ENCODE results near the gene ZCCHC2. TPM values are rescaled to one million over a fixed set of nuclear protein-coding genes. Genes with fewer than 3 reads are reported as not detected.

ZCCHC2 gene
- total RNA-seq, 2 donors from 2014 or later: 14.4 to 16.9 TPM

- Mint-ChIP-seq H3K4me1 (no peaks in the 10 kb centered on the region), H3K27ac (no peak overlapping the region), H3K9me3 (no peaks in the 10 kb centered on the region), H3K27me3 (ENCODE audit: insufficient read depth) (no peaks in the 10 kb centered on the region), H3K4me3 (no peak overlapping the region), H3K36me3 (ENCODE audit: low read depth) (peaks cover 37% of the 10 kb centered on the region)
- WGBS, 2 experiments (ENCODE audit: insufficient coverage in 1 of 2, insufficient read length in 1 of 2): 87% methylated on average over 3 of the region's 3 CpGs; no CpG with 5 or more reads in 1 of the 2 experiments
- no peaks in the 10 kb centered on the region for H3K4me1 ChIP-seq (ENCODE audit: control insufficient read depth, insufficient read depth, low read length)
- no peaks in the 10 kb centered on the region for H3K27me3 ChIP-seq (ENCODE audit: control insufficient read depth, insufficient read depth, low read length, poor library complexity, severe bottlenecking)
- no peak overlapping the region for H3K9ac ChIP-seq (ENCODE audit: extremely low read depth, low read length, poor library complexity, severe bottlenecking)
- peaks cover 42% of the 10 kb centered on the region for H3K36me3 ChIP-seq (ENCODE audit: control insufficient read depth, insufficient read depth, low read length)
- no peak for DNase-seq
- no peak overlapping the region for H3K4me3 ChIP-seq (ENCODE audit: low read length)
- no peaks in the 10 kb centered on the region for H3K9me3 ChIP-seq (ENCODE audit: control insufficient read depth, low read length)
- TF ChIP-seq CTCF (conservative IDR thresholded peaks at IDR 0.05): no peak
- H3K27ac ChIP-seq (ENCODE audit: low read depth, low read length): no peak overlapping the region
Measured at GRCh38 chr18:62564044-62564443, 41.2 kb downstream of the ZCCHC2 start.

GRCh38 chr18:62566199-62566598 lies 43.4 kb downstream of the ZCCHC2 start:
- peak; percentile 73 for DNase-seq
- no peaks in the 10 kb centered on the region for H3K27me3 ChIP-seq (ENCODE audit: control insufficient read depth, insufficient read depth, low read length, poor library complexity, severe bottlenecking)
- Mint-ChIP-seq H3K9me3 (peaks cover 2% of the 10 kb centered on the region), H3K27ac (no peak overlapping the region), H3K4me1 (no peaks in the 10 kb centered on the region), H3K36me3 (ENCODE audit: low read depth) (peaks cover 48% of the 10 kb centered on the region), H3K27me3 (ENCODE audit: insufficient read depth) (no peaks in the 10 kb centered on the region), H3K4me3 (no peak overlapping the region)
- peaks cover 46% of the 10 kb centered on the region for H3K36me3 ChIP-seq (ENCODE audit: control insufficient read depth, insufficient read depth, low read length)
- no peaks in the 10 kb centered on the region for H3K4me1 ChIP-seq (ENCODE audit: control insufficient read depth, insufficient read depth, low read length)
- no peak overlapping the region for H3K4me3 ChIP-seq (ENCODE audit: low read length)
- peak; percentile 71 for TF ChIP-seq CTCF (conservative IDR thresholded peaks at IDR 0.05)
- WGBS, 2 experiments (ENCODE audit: insufficient coverage in 1 of 2, insufficient read length in 1 of 2): 70 to 85% methylated on average over 2 to 5 of the region's 5 CpGs
- peaks cover 13% of the 10 kb centered on the region for H3K9me3 ChIP-seq (ENCODE audit: control insufficient read depth, low read length)
- no peak overlapping the region for H3K9ac ChIP-seq (ENCODE audit: extremely low read depth, low read length, poor library complexity, severe bottlenecking)
- H3K27ac ChIP-seq (ENCODE audit: low read depth, low read length): no peak overlapping the region

- peaks cover 48% of the 10 kb centered on the region for H3K36me3 Mint-ChIP-seq (ENCODE audit: low read depth)
Measured at GRCh38 chr18:62566818-62567217, 44.0 kb downstream of the ZCCHC2 start.

More at GRCh38 chr18:62566818-62567217, 44.0 kb downstream of the ZCCHC2 start:
- H3K9me3 Mint-ChIP-seq: peaks cover 2% of the 10 kb centered on the region
- no peak overlapping the region for H3K4me3 Mint-ChIP-seq
- no peaks in the 10 kb centered on the region for H3K27me3 Mint-ChIP-seq (ENCODE audit: insufficient read depth)
- peaks cover 46% of the 10 kb centered on the region for H3K36me3 ChIP-seq (ENCODE audit: control insufficient read depth, insufficient read depth, low read length)
- H3K4me1 Mint-ChIP-seq: no peaks in the 10 kb centered on the region
- WGBS, 2 experiments (ENCODE audit: insufficient coverage in 1 of 2, insufficient read length in 1 of 2): 100% methylated on average over 2 of the region's 4 CpGs; no CpG with 5 or more reads in 1 of the 2 experiments
- no peak for TF ChIP-seq CTCF (conservative IDR thresholded peaks at IDR 0.05)
- no peaks in the 10 kb centered on the region for H3K4me1 ChIP-seq (ENCODE audit: control insufficient read depth, insufficient read depth, low read length)
- no peak overlapping the region for H3K4me3 ChIP-seq (ENCODE audit: low read length)
- H3K9me3 ChIP-seq (ENCODE audit: control insufficient read depth, low read length): peaks cover 14% of the 10 kb centered on the region
- no peak overlapping the region for H3K27ac ChIP-seq (ENCODE audit: low read depth, low read length)
- no peak overlapping the region for H3K27ac Mint-ChIP-seq
- no peak overlapping the region for H3K9ac ChIP-seq (ENCODE audit: extremely low read depth, low read length, poor library complexity, severe bottlenecking)
- no peak for DNase-seq
- no peaks in the 10 kb centered on the region for H3K27me3 ChIP-seq (ENCODE audit: control insufficient read depth, insufficient read depth, low read length, poor library complexity, severe bottlenecking)

Data from endodermal cell (in vitro differentiated cells).